ENCODE data around the gene CTPS1.

DNA sequence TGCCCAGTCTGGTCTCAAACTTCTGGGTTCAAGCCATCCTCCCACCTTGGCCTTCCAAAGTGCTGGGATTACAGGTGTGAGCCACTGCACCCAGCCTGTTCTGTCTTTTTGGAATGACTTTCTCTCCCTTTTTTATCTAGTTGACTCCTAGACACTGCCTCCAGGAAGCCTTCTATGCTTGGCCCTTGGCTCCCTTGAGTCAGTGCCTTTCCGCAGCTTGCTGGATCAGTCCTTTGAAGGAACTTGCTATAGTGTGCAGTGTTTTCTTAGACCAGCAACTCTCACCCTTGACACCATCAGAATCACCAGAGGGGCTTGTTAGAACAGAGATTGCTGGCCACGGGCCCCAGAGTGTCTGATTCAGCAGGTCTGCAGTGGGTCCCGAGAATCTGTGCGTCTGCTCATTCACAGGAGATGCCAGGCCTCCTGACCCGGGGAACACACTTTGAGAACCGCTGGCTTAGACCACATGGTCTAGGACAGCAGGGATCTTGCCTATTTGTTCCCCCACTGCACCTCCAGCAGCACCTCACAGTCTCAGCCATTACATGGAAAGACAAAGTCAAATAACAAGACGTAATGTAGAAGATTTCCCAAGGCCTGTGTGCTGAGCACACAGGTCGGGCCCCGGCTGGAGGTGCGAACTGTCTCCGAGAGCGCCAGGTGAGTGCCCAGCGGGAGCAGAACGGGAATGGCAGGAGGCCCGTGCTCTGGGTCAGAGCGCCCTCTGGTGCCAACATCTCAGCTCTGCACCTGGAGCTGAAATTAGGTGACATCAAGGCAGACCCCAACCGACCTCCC, 27.4 kb upstream of the CTPS1 start:
- TF ChIP-seq EZH2 (IDR thresholded peaks at IDR 0.05; ENCODE audit: insufficient read depth, poor library complexity, severe bottlenecking), result no peak
- no peak for TF ChIP-seq EZH2phosphoT487 (IDR thresholded peaks at IDR 0.05; ENCODE audit: insufficient read depth, low read depth)

All from GM23248 (cell line).